GM19467 (cell line): ENCODE results near the gene IL12RB2.
"Not testable (repeated sequence)": the region's sequence is repeated elsewhere in the genome, so short reads cannot be mapped to it uniquely, and the experiment has no call there.

Experiments
- ATAC-seq: cut with Tn5 transposase; IDR thresholded peaks from one replicate; pipeline ENCODE4 v1.9.1; 2021; ENCODE audit warnings: mild to moderate bottlenecking, moderate library complexity; ENCODE audit not compliant: unreplicated experiment

The IL12RB2 gene

DNA sequence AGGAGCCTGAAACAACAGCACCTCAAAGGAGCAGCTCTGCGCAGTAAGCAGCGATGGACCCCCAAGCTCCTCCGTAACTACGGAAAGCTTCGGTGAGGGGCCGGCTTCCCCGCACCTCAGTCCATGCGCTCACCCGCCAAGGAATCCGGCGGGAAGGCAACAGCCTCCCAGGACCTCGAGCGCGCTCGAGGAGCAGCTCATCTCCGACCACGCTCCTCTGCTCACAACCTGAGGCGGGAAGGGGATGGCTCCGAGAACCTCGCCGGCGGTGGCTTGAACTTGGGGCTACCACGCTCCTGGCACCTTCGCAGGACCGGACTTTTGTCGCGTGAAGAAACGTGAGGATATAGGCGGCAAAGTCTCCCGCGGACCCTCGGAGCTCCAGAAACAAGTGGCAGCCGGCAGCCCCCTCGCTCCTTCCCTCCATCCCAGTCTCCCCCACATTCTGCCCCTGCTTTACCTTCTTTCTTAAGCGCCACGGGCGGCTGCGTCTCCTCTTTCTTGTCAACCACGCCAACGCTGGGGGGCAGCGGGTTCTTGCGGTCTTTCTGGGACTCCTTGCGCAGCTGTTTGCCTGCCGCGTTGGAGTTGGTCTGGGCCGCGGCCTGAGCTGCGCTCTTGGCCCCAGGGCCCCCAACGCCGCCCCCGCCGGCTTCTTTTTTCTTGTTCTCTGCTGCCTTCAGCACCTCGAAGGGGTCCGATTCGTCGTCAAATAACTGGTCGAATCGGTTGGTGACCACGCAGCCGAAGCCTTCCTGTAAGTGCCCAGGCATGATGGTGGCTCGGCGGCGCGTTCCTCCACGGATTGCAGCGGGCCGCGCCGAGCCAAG, 122.1 kb downstream of the IL12RB2 start:
- ATAC-seq, result peak; percentile 4

DNA sequence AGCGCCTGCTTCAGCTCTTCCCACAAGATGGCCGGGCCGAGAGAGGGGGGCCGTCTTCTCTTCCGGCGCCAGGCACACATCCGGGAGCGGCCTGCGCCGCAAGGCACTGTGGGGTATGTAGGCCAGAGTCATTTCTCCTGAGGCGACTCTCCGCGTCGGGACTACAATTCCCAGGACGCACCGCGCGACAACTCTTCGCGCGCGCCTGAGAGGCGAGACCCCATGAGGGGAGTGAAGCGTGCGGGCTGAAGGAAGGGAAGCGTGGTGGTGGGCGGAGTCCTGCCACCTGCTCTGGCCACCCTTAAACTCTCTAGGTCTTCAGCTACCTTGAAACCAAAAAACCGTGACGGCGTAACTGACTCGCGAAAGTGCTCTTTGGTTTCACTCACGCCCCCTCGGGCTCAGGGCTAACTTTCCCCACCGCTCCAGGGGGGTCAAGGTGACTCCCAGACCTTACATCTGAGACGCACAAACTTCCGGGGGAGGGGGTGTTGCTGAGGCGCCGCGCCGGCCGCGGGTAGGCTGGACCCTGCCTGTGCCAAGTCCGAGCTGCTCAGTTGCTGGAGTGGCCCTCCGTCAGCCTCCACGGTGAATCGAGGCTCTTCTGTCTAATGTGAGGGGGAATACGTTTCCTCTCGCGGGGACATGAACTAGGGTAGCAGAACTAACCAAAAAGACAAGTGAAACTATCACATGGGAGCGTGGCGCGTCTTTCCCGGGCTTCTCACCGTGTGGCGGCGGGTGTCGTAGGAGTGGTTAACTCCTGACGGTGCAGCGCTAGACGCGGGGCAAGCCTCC, 122.9 kb downstream of the IL12RB2 start, which contains the start of gene SERBP1:
Gene SERBP1, minus strand, starts transcription at position 45 of the 798 bp plus-strand sequence. CDS start 102 bp downstream, outside the sequence.
- ATAC-seq, result peak; percentile 86

DNA sequence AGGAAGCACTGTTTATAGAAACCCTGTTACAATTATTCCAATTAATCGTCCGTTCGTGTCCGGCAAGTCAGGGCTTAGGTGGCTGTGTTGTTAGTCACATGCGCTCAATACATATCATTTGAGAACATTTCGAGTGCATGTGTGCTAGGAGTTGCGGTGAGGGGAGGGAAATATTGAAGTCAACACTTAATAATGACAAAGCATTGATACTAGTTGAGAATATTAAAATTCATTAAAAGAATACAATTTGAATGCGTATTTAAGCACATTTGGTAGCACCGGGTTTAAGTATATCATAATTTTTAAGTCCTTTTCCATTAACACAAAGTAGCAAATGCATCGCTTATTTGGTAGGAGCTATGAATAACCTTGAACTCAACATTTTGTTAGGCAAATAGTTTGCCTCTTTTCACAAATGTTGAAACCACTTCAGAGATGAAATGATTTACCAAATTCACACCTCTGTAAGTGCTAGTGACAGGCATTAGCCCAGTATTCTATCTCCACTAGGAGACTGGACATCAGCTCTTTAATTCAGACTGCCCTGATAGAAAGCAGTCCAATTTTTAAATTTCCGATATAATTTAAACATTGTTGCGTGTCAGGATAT, 123.6 kb downstream of the IL12RB2 start:
- ATAC-seq, result no peak

DNA sequence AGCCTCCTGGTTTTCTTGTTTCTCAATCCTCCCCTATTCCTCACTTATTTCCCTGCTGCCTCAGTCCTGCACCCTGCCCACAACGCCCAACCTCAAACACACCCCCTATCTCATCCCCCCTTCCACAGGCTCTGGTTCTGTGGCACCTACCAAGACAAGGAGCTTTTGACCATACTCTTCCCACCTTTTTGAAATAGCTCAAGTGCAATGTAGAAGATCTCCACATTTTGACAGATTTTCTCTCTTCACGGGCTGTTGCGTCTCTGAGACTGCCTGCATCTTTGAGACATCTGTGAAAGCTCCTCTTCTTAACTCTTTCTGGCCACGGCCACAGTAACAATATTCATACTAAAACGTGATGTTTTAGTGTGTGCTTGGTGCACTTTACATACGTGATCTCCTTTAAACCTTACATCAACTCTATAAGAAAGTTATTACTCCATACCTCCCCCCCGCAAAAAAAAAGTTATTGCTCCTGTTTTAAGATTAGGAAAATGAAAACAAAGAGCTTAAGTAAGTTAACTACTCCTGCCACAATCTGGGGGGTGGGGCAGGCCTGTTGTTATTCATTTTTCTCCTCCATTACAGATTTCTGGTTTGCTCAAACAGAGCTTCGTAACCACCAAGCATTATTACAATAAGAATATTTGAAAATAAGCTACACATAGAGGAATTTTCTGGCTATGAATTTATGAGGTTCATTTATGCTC, 124.4 kb downstream of the IL12RB2 start:
- no peak for ATAC-seq

DNA sequence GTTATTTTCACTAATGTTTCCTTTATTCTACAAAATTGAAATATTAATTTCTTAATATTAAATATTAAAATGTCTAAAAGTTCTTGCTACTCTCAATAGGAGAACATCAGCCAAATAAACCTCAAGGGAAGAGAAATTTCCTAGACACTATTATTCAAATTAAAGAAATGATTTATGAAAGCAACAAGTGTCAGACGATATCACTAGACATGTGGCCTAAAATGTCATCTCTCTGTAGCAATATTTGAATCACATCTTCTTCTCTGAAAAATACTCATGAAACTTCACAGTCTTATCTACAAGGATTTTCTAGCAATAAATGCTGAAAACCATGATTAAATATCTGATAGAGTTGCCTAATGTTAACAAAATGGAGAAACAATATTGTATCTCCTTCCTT, 125.1 kb downstream of the IL12RB2 start:
- ATAC-seq, result no peak

DNA sequence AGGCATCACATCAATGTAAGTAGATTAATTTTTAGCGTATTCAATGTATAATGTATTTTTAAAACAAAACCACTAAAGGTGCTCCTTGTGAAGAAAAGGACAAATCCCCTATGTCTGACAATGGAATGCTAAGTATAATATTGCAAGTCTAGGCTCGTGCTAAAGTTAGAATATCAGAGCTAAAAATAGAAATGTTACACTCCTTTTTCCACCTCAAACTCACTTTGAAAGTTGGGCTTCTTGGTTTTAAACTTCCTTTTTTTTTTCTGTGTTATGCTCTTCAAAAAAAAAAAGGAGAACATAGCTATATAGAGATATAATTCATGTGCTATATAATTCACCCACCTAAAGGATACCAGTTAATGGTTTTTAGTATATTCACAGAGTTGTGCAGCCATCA, 126.2 kb downstream of the IL12RB2 start:
- ATAC-seq, result no peak

DNA sequence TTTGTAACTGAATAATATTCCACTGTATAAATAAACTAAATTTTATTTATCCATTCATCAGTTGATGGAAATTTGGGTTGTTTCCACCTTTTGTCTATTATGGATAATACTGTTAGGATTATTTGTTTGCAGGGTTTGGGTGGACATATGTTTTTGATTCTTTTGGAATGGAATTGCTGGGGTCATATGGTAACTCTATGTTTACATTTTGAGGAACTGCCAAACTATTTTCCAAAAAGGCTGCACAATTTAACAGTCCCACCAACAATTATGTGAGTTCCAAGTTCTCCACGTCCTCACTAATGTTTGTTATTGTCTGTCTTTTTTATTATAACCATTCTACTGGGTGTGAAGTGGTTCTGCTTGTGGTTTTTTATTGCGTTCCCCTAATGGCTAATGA, 126.8 kb downstream of the IL12RB2 start:
- ATAC-seq, result no peak

DNA sequence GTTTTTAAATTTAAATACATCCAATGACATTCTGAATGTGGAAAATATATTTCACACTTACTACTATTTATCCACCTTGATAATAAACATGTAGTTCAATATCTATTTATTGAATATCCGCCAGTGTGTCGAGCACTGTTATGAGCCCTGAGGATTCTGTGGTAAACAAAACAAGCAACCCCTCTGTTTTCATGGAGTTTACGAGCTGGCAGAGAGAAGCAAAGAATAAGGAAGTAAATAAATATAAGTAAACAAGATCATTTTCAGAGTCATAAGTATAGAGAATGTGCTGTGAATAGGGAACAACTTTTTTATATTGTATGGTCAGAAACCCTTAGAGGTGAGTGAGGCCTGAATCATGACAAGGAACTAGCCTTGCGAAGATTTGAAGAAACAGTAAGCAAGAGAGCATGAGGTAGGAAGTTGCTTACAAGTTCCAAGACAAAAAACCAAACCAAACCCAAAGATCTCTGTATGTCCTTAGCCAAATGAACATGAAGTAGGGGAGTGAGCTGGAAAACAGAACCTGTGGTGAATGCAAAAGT, 128.9 kb downstream of the IL12RB2 start:
- ATAC-seq, result no peak

DNA sequence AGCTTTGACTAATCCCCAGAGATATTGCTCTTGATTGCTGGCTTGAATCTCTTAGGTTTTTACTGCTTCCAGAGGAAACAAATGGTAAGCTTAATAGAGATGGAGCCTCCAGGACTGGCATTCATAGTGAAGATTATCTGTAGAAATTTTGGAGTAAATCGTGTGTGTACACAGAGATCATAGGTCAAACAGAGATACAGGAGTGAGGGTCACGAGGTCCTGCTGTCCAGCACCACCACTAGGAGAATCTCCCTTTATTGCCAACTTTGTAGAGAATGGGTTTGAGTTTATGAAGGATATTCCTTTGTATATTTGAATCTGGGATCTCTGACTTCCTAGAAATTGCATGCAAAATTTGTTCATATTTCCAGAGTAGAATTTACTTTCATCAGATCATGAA, 130.3 kb downstream of the IL12RB2 start:
- no peak for ATAC-seq

DNA sequence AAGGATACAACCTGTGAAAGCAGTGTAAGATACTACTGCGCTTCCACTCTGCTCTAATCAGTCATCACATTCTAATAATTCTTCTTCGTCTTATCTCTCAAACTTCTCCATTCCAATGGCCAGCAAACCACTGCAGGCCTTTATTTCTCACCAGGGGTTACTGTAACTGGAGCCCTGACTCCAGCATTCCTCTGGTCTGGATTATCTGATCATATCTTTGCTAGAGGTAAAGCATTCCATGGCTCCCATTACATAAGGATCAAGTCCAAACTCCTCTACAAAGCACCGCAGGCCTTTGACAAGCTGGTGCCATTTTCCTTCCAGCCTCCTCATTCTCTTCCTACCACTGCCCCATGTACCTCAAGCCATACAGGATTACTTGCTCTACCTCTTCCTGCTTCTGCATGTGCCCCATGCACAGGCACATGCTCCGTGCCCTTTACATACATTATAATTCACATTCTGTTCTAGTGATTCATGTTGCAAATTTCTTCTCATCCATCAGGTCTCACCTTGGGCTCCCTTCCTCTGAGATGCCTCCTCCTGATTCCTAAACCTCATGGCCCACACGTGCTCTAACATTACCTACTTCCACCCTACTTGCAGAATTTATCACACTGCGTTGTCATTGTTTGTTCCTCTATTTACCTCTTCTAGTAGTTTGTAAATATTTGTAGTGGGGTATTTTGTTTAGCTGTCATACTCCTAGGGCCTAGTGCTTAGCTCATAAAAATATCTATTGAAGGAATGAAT, 131.8 kb downstream of the IL12RB2 start:
- ATAC-seq, result no peak

DNA sequence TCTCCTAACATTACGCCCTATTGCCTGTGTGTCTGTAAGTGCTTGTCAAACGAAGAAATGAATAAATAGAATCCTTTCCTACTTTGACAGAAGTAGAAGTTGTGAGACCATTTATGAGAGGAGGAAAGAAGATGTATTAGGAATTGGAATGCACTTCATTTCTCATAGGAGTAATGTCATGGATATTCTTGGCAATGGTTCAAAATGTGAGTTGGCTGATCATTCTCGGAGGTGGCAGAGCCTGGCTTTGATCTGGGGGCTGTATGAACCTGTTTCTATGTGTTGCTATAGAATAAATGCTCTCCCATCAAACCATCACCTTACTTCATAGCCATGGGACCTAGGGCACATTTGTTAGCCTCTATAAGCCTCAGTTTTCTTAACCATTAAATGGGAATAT, 132.7 kb downstream of the IL12RB2 start:
- ATAC-seq, result no peak

DNA sequence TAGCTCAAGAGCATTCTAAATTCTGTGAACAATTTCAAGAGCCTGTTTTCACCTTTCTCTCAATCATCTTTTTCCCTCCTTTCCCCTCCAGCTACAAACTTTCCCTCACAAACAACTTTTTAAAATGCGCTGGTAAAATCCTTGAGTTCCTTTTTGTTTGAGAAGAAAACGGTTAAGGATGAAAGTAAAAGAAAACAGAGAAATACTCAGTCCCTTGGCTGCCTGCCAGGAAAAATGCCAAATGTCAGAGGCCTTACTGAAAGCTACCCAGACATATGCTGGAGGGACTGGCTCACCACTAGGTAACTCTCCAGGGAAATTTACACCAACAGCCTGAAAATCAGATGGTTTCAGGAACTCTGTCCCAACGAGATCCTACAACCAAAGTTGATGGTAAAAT, 133.5 kb downstream of the IL12RB2 start:
- ATAC-seq, result no peak

DNA sequence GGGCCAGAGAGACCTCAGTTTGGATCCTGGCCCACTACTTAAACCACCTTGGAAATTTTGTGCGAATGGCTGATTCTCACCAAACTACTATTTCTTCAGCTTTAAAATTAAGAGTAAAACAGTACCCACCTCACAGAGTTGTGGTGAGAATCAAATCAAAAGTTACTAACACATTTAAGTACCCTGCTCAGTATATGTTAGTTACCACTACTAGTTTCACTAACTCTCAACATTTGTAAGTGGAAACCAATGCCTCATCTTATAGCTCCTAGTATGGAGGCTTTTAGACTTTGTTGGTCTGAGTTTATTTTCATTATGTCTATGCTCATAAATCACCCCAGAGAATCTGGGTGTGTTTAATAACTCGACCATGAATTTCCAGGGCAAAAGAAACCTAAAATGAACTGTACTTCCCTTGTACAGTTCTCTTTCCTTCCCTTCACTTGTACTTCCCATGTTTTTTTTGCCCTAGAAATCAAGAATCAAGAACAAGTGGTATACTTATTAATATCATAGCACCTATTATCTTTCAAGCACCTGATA, 134.1 kb downstream of the IL12RB2 start:
- no peak for ATAC-seq

DNA sequence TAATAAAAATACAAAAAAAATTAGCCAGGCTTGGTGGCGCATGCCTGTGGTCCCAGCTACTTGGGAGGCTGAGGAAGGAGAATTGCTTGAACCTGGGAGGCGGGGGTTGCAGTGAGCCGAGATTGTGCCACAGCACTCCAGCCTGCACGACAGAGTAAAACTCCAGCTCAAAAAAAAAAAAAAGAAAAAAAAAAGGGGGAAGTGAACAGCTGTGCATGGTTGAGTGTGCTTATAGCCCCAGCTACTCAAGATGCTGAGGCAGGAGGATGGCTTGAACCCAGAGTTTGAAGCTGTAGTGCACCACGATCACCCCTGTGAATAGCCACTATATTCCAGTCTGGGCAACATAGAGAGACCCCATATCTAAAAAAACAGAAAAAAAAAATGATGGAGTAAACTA, 138.3 kb downstream of the IL12RB2 start:
- ATAC-seq, result not testable (repeated sequence)
